K562 (cell line): ENCODE results near the gene ABCB10. TPM values are rescaled to one million over a fixed set of nuclear protein-coding genes. Genes with fewer than 3 reads are reported as not detected.

Experiments used
- ATAC-seq: fragments of 200-7000 bp; cut with Tn5 transposase; 3 replicates; pipeline ENCODE4 v1.9.1; 2020; ENCODE audit warnings: moderate library complexity
- BruUV-seq: library from RNA; stranded (reverse); fragments of 400-500 nt; replicated peaks from 2 replicates; lab custom pipeline; 2021; lab: Mats Ljungman, UMichigan
- CTCF ChIA-PET: fragments of 300-600 bp; formaldehyde crosslinking; extraction: SDS; loops from one replicate; lab custom pipeline; 2021; ENCODE audit warnings: low intra/inter-chr PET ratio; lab: Yijun Ruan, JAX
- POLR2A ChIA-PET: fragments of 300-600, 350-650 bp; sonication (Branson Sonifier 250); formaldehyde crosslinking; extraction: SDS; loops from one replicate; lab custom pipeline; 2021; ENCODE audit warnings: antibody characterized with exemption, inconsistent platforms; lab: Yijun Ruan, JAX
- DNase-seq, 4 experiments: peaks; one replicate each; pipeline versions ENCODE4 v3.0.0 to v3.0.0-alpha.2; 2011 to 2018; ENCODE audit warnings: low spot score in 3 of 4, mixed read lengths in 3 of 4; ENCODE audit errors: extremely low read depth in 1 of 4
- FAIRE-seq: peaks from 2 replicates; lab custom pipeline; 2011; peaks lifted over from hg19 to GRCh38; lab: Jason Lieb, UNC
- H2AFZ ChIP-seq: 2 replicates; pipeline ENCODE4 v1.6.0; 2011; ENCODE audit warnings: low read depth, low read length, control low read depth, inconsistent platforms
- H3K27ac ChIP-seq: fragments of 200-600 bp; 3 replicates; pipeline ENCODE4 v1.8.0; 2011; ENCODE audit warnings: low read depth, mild to moderate bottlenecking, control low read depth, inconsistent platforms, low read length, moderate library complexity, mixed read lengths; ENCODE audit errors: extremely low read depth
- H3K27me3 ChIP-seq, 2 experiments: fragments of 300-600 bp in 1 of 2; 2 replicates in 1 of 2; 3 replicates in 1 of 2; pipeline versions ENCODE4 v1.6.0 to v1.8.0; 2011; ENCODE audit warnings: inconsistent platforms in 2 of 2, low read length in 2 of 2, mild to moderate bottlenecking in 1 of 2, mixed read lengths in 1 of 2, moderate library complexity in 1 of 2; ENCODE audit not compliant: control insufficient read depth in 2 of 2, insufficient read depth in 2 of 2
- H3K36me3 ChIP-seq: fragments of 300-600 bp; 3 replicates; pipeline ENCODE4 v1.8.0; 2011; ENCODE audit warnings: mild to moderate bottlenecking, low read length, inconsistent platforms; ENCODE audit not compliant: control insufficient read depth, insufficient read depth
- H3K4me1 ChIP-seq, 2 experiments: fragments of 200-600 bp in 1 of 2; replicated peaks in 1 of 2; 2 replicates in 1 of 2; 3 replicates in 1 of 2; pipeline versions ENCODE4 v1.5.1 to v1.8.0; 2011; ENCODE audit warnings: inconsistent platforms in 2 of 2, low read length in 2 of 2, mild to moderate bottlenecking in 1 of 2, mixed read lengths in 1 of 2, moderate library complexity in 1 of 2; ENCODE audit not compliant: control insufficient read depth in 2 of 2, insufficient read depth in 2 of 2
- H3K4me2 ChIP-seq: 2 replicates; pipeline ENCODE4 v1.6.1; 2011; ENCODE audit warnings: low read length, control low read depth, inconsistent platforms, mixed read lengths; ENCODE audit not compliant: insufficient read depth
- H3K4me3 ChIP-seq: fragments of 200-600 bp; sonication (generic), shearing (Covaris generic); 2 replicates; pipeline ENCODE4 v1.5.1; 2016; ENCODE audit warnings: control low read depth, inconsistent platforms
- H3K79me2 ChIP-seq: fragments of 200-600 bp; 3 replicates; pipeline ENCODE4 v1.8.0; 2011; ENCODE audit warnings: low read length, inconsistent platforms; ENCODE audit not compliant: control insufficient read depth, insufficient read depth
- H3K9ac ChIP-seq, 2 experiments: 2 replicates each; pipeline versions ENCODE4 v1.6.0 to v1.6.1; 2011; ENCODE audit warnings: low read depth in 2 of 2, low read length in 2 of 2, control low read depth in 1 of 2, inconsistent platforms in 1 of 2, mild to moderate bottlenecking in 1 of 2, mixed read lengths in 1 of 2; ENCODE audit not compliant: insufficient read depth in 1 of 2
- H3K9me1 ChIP-seq: one replicate; pipeline ENCODE4 v1.6.0; 2011; ENCODE audit warnings: inconsistent platforms, mild to moderate bottlenecking, low read length, moderate library complexity; ENCODE audit not compliant: control insufficient read depth, insufficient read depth
- H3K9me3 ChIP-seq: replicated peaks from 2 replicates; pipeline ENCODE4 v1.5.1; 2011; ENCODE audit warnings: low read depth, low read length, inconsistent platforms; ENCODE audit not compliant: control insufficient read depth, insufficient read depth
- H4K20me1 ChIP-seq: replicated peaks from 2 replicates; pipeline ENCODE4 v1.6.1; 2011; ENCODE audit warnings: low read length, inconsistent platforms, mixed read lengths; ENCODE audit not compliant: control insufficient read depth, insufficient read depth
- ARID1B ChIP-seq: fragments of 450-650 bp; IDR thresholded peaks from 2 replicates; pipeline ENCODE4 v1.6.1; 2016; ENCODE audit warnings: antibody characterized with exemption, mild to moderate bottlenecking, inconsistent platforms
- CEBPB ChIP-seq: fragments of 450-650 bp; IDR thresholded peaks from 2 replicates; pipeline ENCODE4 v1.6.1; 2016; ENCODE audit warnings: missing genetic modification characterization, missing compliant biosample characterization
- CEBPG ChIP-seq, 3 experiments: fragments of 200-800 bp in 1 of 3; sonication (Bioruptor generic) in 1 of 3; sonication (generic) in 1 of 3; formaldehyde crosslinking in 1 of 3; IDR thresholded peaks in 2 of 3; conservative IDR thresholded peaks in 1 of 3; 2 replicates each; pipeline versions ENCODE4 v1.6.1 to v1.8.0; 2016 to 2022; ENCODE audit warnings: missing compliant biosample characterization in 2 of 3, missing genetic modification characterization in 2 of 3, mild to moderate bottlenecking in 1 of 3, missing genetic modification reagents in 1 of 3
- CREM ChIP-seq: IDR thresholded peaks from 2 replicates; pipeline ENCODE4 v1.6.1; 2014; ENCODE audit warnings: antibody characterized with exemption, low read depth
- DPF2 ChIP-seq: fragments of 450-650 bp; IDR thresholded peaks from 2 replicates; pipeline ENCODE4 v1.6.1; 2016
- EGR1 ChIP-seq: fragments of 450-650 bp; conservative IDR thresholded peaks from 2 replicates; pipeline ENCODE4 v1.6.1; 2017; ENCODE audit warnings: mild to moderate bottlenecking
- ELF1 ChIP-seq: fragments of 200-800 bp; sonication (Bioruptor generic); IDR thresholded peaks from 2 replicates; pipeline ENCODE4 v1.6.1; 2016; ENCODE audit warnings: missing genetic modification characterization, missing compliant biosample characterization
- ELK1 ChIP-seq: sonication (generic); formaldehyde crosslinking; IDR thresholded peaks from 2 replicates; pipeline ENCODE4 v1.8.1; 2022; ENCODE audit warnings: missing genetic modification reagents
- FOXA1 ChIP-seq: fragments of 450-650 bp; IDR thresholded peaks from 2 replicates; pipeline ENCODE4 v1.6.1; 2016; ENCODE audit warnings: mild to moderate bottlenecking, borderline replicate concordance
- FOXA3 ChIP-seq, 2 experiments: fragments of 450-650 bp in 1 of 2; sonication (generic) in 1 of 2; formaldehyde crosslinking; IDR thresholded peaks in 1 of 2; conservative IDR thresholded peaks in 1 of 2; 2 replicates each; pipeline versions ENCODE4 v1.4.0 to v1.8.0; 2020 to 2022; ENCODE audit warnings: mild to moderate bottlenecking in 2 of 2, missing genetic modification reagents in 1 of 2
- FOXK2 ChIP-seq, 2 experiments: fragments of 450-650 bp; IDR thresholded peaks in 1 of 2; conservative IDR thresholded peaks in 1 of 2; 2 replicates each; pipeline ENCODE4 v1.6.1; 2016; ENCODE audit warnings: low read depth in 2 of 2, mild to moderate bottlenecking in 1 of 2
- GTF2E2 ChIP-seq: fragments of 200-800 bp; sonication (Bioruptor generic); IDR thresholded peaks from 2 replicates; pipeline ENCODE4 v1.6.1; 2016; ENCODE audit warnings: missing genetic modification characterization, missing compliant biosample characterization
- NFE2 ChIP-seq: IDR thresholded peaks from 2 replicates; pipeline ENCODE4 v1.6.1; 2014; ENCODE audit warnings: antibody characterized with exemption, low read depth
- SIN3A ChIP-seq, 2 experiments: fragments of 150-350 bp in 1 of 2; IDR thresholded peaks; 2 replicates each; pipeline ENCODE4 v1.6.1; 2011 to 2016; ENCODE audit warnings: borderline replicate concordance in 2 of 2, low read depth in 2 of 2, low read length in 2 of 2, mild to moderate bottlenecking in 2 of 2, moderate library complexity in 2 of 2; ENCODE audit not compliant: control insufficient read depth in 1 of 2
- TCF3 ChIP-seq: sonication (generic); formaldehyde crosslinking; IDR thresholded peaks from 2 replicates; pipeline ENCODE4 v1.4.0; 2020; ENCODE audit warnings: mild to moderate bottlenecking, missing genetic modification reagents
- TSC22D4 ChIP-seq: fragments of 450-650 bp; IDR thresholded peaks from 2 replicates; pipeline ENCODE4 v1.6.1; 2016; ENCODE audit warnings: missing genetic modification characterization, missing biosample characterization, control low read depth
- ZBTB17 ChIP-seq: fragments of 450-650 bp; formaldehyde crosslinking; IDR thresholded peaks from 2 replicates; pipeline ENCODE4 v1.4.0; 2020; ENCODE audit warnings: mild to moderate bottlenecking
- whole genome bisulfite sequencing: fragments of 100-300 bp; shearing (Covaris generic); methylation state at CpG from one replicate; pipeline ENCODE4 v1.1.6; 2016; ENCODE audit warnings: low coverage, mixed read lengths; ENCODE audit not compliant: insufficient coverage; ENCODE audit errors: missing lambda C conversion rate; 5-methylcytosine and 5-hydroxymethylcytosine counted together
- in situ Hi-C: fragments of 300-500 bp; cut with MboI; formaldehyde crosslinking; loops from 4 replicates; pipeline ENCODE4 v1.15.0; 2018; ENCODE audit warnings: inconsistent platforms, mixed read lengths
- intact Hi-C: fragments of 100-400 bp; cut with micrococcal nuclease; formaldehyde crosslinking; loops from 2 replicates; pipeline ENCODE4 v1.14.2; 2022
- polyA plus RNA-seq, 8 experiments: library from polyadenylated mRNA; depleted of rRNA in 4 of 8; stranded (reverse) in 5 of 8; unstranded in 3 of 8; fragments of >200 nt; fragmentation: Nextera tagmentation in 2 of 8; fragmentation: Illumina TruSeq in 1 of 8; extraction: Ambion mirVana in 2 of 8; extraction: Trizol in 1 of 8; gene quantifications; 2 replicates each; pipeline versions ENCODE4 v1.2.1 to v1.2.3, GENCODE V29; 2011 to 2014; ENCODE audit warnings: inconsistent platforms in 1 of 8, missing spikeins in 1 of 8
- total RNA-seq, 7 experiments: library from RNA; depleted of rRNA in 6 of 7; stranded (reverse); fragments of >200 nt in 6 of 7; fragmentation: Illumina TruSeq in 2 of 7; extraction: Trizol in 2 of 7; gene quantifications; 2 replicates each; pipeline versions ENCODE4 v1.2.1 to v1.2.3, GENCODE V29; 2011 to 2021; ENCODE audit warnings: low replicate concordance in 1 of 7
- TF ChIP-seq, protein P1 (sequence below): fragments of 450-650 bp; IDR thresholded peaks from 2 replicates; pipeline ENCODE4 v1.6.1; 2016
- TF ChIP-seq, protein P2 (sequence below), 2 experiments: fragments of 450-650 bp; conservative IDR thresholded peaks; 2 replicates each; pipeline ENCODE4 v1.6.1; 2017; ENCODE audit warnings: mild to moderate bottlenecking in 2 of 2, moderate library complexity in 2 of 2

The ABCB10 gene
- total and polyA plus RNA-seq, 9 of the 15 experiments (the other 6 are each of a cell fraction or from before 2014, with no cell fraction given), result 12.4 to 54.8 (median 36.4) TPM

DNA sequence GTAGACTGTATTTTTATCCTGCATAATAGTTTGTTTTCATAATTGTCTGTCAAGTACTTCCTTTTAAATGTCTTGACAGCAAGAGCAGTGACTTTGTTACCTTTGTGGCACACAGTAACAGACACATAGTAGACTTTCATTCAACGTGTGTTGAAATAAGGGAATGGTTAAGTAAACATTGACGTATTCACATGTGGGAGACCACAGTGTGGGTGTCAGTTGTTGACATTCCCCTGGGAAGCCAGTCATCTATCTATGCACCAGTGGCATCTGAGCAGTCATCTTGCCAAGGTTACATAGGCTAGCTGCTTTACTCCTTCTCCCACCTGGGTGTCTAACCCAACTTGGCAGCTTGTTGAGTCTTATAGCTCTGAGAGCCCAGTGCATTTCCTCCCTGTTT, 48.9 kb downstream of the ABCB10 start:
- Histone ChIP-seq H3K36me3 (peaks cover 11% of the 10 kb centered on the region; the same call in 2 of the 3 replicates), H3K9ac (peak overlapping the region in 1 of 2 experiments; percentile 97; a peak in 1 of 4 replicates), H3K4me2 (peak overlapping the region; percentile 99), H3K27me3 (no peaks in the 10 kb centered on the region), H3K4me1 (peaks cover 6 to 16% of the 10 kb centered on the region in 2 experiments; a peak in 3 of 5 replicates), H2AFZ (peak overlapping the region; percentile 100), H3K4me3 (no peak overlapping the region), H3K9me3 (no peaks in the 10 kb centered on the region), H3K9me1 (no peaks in the 10 kb centered on the region), H3K79me2 (peaks cover 29% of the 10 kb centered on the region), H4K20me1 (no peaks in the 10 kb centered on the region), H3K27ac (no peak overlapping the region; the same call in 2 of the 3 replicates)
- intact Hi-C loops, result loop anchor here (2.0 to 5.0 kb wide), 4 partner anchors 45 to 237 kb away; partner anchors contain the start of genes CCSAP, RAB4A, TAF5L and URB2
- in situ Hi-C loops, result no loop called here
- DNase-seq, result peak; percentile 20 to 42 (median 33)
- BruUV-seq, result no TSS peak
- WGBS, result 22% methylated on average over 2 of the region's 2 CpGs
- ChIA-PET POLR2A (interaction anchor here (1.2 to 6.0 kb wide), 7 partner anchors 8 to 232 kb away, joined by 3 to 45 read pairs (median 9); no protein-coding TSS in a partner anchor), CTCF (no interaction called here)
- FAIRE-seq, result no peak
- TF ChIP-seq DPF2, result peak; percentile 43; the same call in 1 of the 2 replicates
- TF ChIP-seq FOXK2 (conservative IDR thresholded peaks at IDR 0.05 in 1 of 2, IDR thresholded peaks at IDR 0.05 in 1 of 2; ENCODE audit: low read depth in 2 of 2), result peak in 1 of 2 experiments; percentile 34; a peak in 1 of 4 replicates
- TF ChIP-seq, protein P1, sequence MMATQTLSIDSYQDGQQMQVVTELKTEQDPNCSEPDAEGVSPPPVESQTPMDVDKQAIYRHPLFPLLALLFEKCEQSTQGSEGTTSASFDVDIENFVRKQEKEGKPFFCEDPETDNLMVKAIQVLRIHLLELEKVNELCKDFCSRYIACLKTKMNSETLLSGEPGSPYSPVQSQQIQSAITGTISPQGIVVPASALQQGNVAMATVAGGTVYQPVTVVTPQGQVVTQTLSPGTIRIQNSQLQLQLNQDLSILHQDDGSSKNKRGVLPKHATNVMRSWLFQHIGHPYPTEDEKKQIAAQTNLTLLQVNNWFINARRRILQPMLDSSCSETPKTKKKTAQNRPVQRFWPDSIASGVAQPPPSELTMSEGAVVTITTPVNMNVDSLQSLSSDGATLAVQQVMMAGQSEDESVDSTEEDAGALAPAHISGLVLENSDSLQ, result peak; percentile 16; the same call in 1 of the 2 replicates
- TF ChIP-seq GTF2E2 (tag), result no peak
- TF ChIP-seq FOXA1, result peak; percentile 70
- 0 out of 2 replicates have a peak, but pooled peaks have one; percentile 5 for TF ChIP-seq TCF3 (CRISPR knock-in tag)
- TF ChIP-seq TSC22D4 (tag), result no peak
- peak; percentile 94 to 96 for TF ChIP-seq FOXA3 (CRISPR knock-in tag; conservative IDR thresholded peaks at IDR 0.05 in 1 of 2, IDR thresholded peaks at IDR 0.05 in 1 of 2)
- TF ChIP-seq EGR1, result peak; percentile 79
- TF ChIP-seq, protein P2, sequence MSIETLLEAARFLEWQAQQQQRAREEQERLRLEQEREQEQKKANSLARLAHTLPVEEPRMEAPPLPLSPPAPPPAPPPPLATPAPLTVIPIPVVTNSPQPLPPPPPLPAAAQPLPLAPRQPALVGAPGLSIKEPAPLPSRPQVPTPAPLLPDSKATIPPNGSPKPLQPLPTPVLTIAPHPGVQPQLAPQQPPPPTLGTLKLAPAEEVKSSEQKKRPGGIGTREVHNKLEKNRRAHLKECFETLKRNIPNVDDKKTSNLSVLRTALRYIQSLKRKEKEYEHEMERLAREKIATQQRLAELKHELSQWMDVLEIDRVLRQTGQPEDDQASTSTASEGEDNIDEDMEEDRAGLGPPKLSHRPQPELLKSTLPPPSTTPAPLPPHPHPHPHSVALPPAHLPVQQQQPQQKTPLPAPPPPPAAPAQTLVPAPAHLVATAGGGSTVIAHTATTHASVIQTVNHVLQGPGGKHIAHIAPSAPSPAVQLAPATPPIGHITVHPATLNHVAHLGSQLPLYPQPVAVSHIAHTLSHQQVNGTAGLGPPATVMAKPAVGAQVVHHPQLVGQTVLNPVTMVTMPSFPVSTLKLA (conservative IDR thresholded peaks at IDR 0.05), result peak in 1 of 2 experiments; percentile 54; a peak in 2 of 4 replicates
- TF ChIP-seq ARID1B, result 0 out of 2 replicates have a peak, but pooled peaks have one; percentile 15
- TF ChIP-seq CREM, result peak; percentile 55
- TF ChIP-seq NFE2, result peak; percentile 48
- TF ChIP-seq ELF1 (tag), result no peak
- peak in 1 of 2 experiments; percentile 37; a peak in 1 of 4 replicates for TF ChIP-seq SIN3A (IDR thresholded peaks at IDR 0.05; ENCODE audit: borderline replicate concordance in 2 of 2, control insufficient read depth in 1 of 2, low read depth in 2 of 2, low read length in 2 of 2)
- no peak for TF ChIP-seq CEBPG (CRISPR knock-in tag; IDR thresholded peaks at IDR 0.05)
- TF ChIP-seq CEBPG (tag; conservative IDR thresholded peaks at IDR 0.05 in 1 of 2, IDR thresholded peaks at IDR 0.05 in 1 of 2), result peak in 1 of 2 experiments; percentile 43; a peak in 1 of 4 replicates
- no peak for TF ChIP-seq ZBTB17
- TF ChIP-seq ELK1 (CRISPR knock-in tag), result no peak
- peak; percentile 16; the same call in 1 of the 2 replicates for TF ChIP-seq CEBPB (tag)
- no peak for ATAC-seq
